Right renal cortex interstitium (tissue), 3 donors: Measurements from ENCODE around the gene MYO3A. TPM values are rescaled to one million over a fixed set of nuclear protein-coding genes. Genes with fewer than 3 reads are reported as not detected.

Experiments
- DNase-seq, 3 donors: peaks; one replicate each; pipeline ENCODE4 v3.0.0-alpha.2; 2013; ENCODE audit warnings: low read depth in 3 of 3, low spot score in 2 of 3
- polyA plus RNA-seq, 3 donors: library from polyadenylated mRNA; unstranded; fragments of 120-200 nt; gene quantifications; one replicate each; pipeline ENCODE4 v1.2.1, GENCODE V29; 2013; ENCODE audit not compliant: insufficient read length in 3 of 3

Gene MYO3A
- polyA plus RNA-seq = 1 to 10 TPM; 5.8 to 6.4 (median 6.2) TPM

- no peak for DNase-seq
Observed at GRCh38 chr10:25933653-25934608, at the start of gene MYO3A. MYO3A (plus strand) TSS chr10:25934229; CDS start chr10:25952111, 17,882 bp downstream.

- no peak for DNase-seq
Observed at GRCh38 chr10:25888627-25889026, 45.4 kb upstream of the MYO3A start.

- no peak for DNase-seq
Observed at GRCh38 chr10:25890995-25891394, 43.0 kb upstream of the MYO3A start.

- DNase-seq = no peak
Observed at GRCh38 chr10:25895856-25896255, 38.2 kb upstream of the MYO3A start.

GRCh38 chr10:25896421-25896820, 37.6 kb upstream of the MYO3A start:
- no peak for DNase-seq

GRCh38 chr10:25899304-25899703, 34.7 kb upstream of the MYO3A start:
- no peak for DNase-seq

GRCh38 chr10:25901199-25901598, 32.8 kb upstream of the MYO3A start:
- DNase-seq = no peak

GRCh38 chr10:25902002-25902401, 32.0 kb upstream of the MYO3A start:
- no peak for DNase-seq

GRCh38 chr10:25907261-25907660, 26.8 kb upstream of the MYO3A start:
- DNase-seq = no peak

- DNase-seq = no peak
Observed at GRCh38 chr10:25912866-25913265, 21.2 kb upstream of the MYO3A start.

- no peak for DNase-seq
Observed at GRCh38 chr10:25914776-25915175, 19.3 kb upstream of the MYO3A start.

GRCh38 chr10:25934621-25935139, 651 bp downstream of the MYO3A start:
- peak in 1 of 3 donors; percentile 33 for DNase-seq

- DNase-seq = no peak
Observed at GRCh38 chr10:25938405-25938804, 4.4 kb downstream of the MYO3A start.

GRCh38 chr10:25944771-25945170, 10.7 kb downstream of the MYO3A start:
- no peak for DNase-seq

GRCh38 chr10:25952857-25953256, 18.8 kb downstream of the MYO3A start:
- no peak for DNase-seq

- no peak for DNase-seq
Observed at GRCh38 chr10:25954851-25955250, 20.8 kb downstream of the MYO3A start.

GRCh38 chr10:25959540-25960232, 25.7 kb downstream of the MYO3A start:
- DNase-seq = no peak

- no peak for DNase-seq
Observed at GRCh38 chr10:25965584-25965983, 31.6 kb downstream of the MYO3A start.

- peak in 1 of 3 donors; percentile 7 for DNase-seq
Observed at GRCh38 chr10:25966844-25967243, 32.8 kb downstream of the MYO3A start.

- DNase-seq = no peak
Observed at GRCh38 chr10:25972631-25973030, 38.6 kb downstream of the MYO3A start.

GRCh38 chr10:25974897-25975459, 40.9 kb downstream of the MYO3A start:
- no peak for DNase-seq
